Measurements from ENCODE around the gene RAP1A. TPM values are rescaled to one million over a fixed set of nuclear protein-coding genes. Genes with fewer than 3 reads are reported as not detected.
"Not testable (repeated sequence)": the region's sequence is repeated elsewhere in the genome, so short reads cannot be mapped to it uniquely, and the experiment has no call there.

Gene RAP1A
- total RNA-seq, 1 experiment from 2014 or later, result 25.4 TPM

- no peak for TF ChIP-seq PRDM15 (CRISPR knock-in tag; IDR thresholded peaks at IDR 0.05)
- TF ChIP-seq FOXJ3 (CRISPR knock-in tag; IDR thresholded peaks at IDR 0.05; ENCODE audit: borderline replicate concordance), result no peak
- TF ChIP-seq ZBTB21 (CRISPR knock-in tag; IDR thresholded peaks at IDR 0.05; ENCODE audit: borderline replicate concordance), result no peak
- TF ChIP-seq HMGA2 (CRISPR knock-in tag; IDR thresholded peaks at IDR 0.05), result no peak
- no peak for TF ChIP-seq FOXK1 (CRISPR knock-in tag; IDR thresholded peaks at IDR 0.05)
- no peak for TF ChIP-seq PRRX2 (CRISPR knock-in tag; IDR thresholded peaks at IDR 0.05)
- no peak for TF ChIP-seq EMX1 (CRISPR knock-in tag; IDR thresholded peaks at IDR 0.05)
- TF ChIP-seq ZNF317 (CRISPR knock-in tag; IDR thresholded peaks at IDR 0.05; ENCODE audit: borderline replicate concordance, low read depth), result no peak
- TF ChIP-seq TP53 (CRISPR knock-in tag; IDR thresholded peaks at IDR 0.05), result no peak
Observed at GRCh38 chr1:111629190-111629954, 9.8 kb downstream of the RAP1A start (continued).

- Mint-ChIP-seq H3K27me3 (ENCODE audit: low read depth) (no peaks in the 10 kb centered on the region), H3K9me3 (no peaks in the 10 kb centered on the region), H3K27ac (no peak overlapping the region), H3K36me3 (no peaks in the 10 kb centered on the region), H3K4me3 (no peak overlapping the region), H3K4me1 (peaks cover 16% of the 10 kb centered on the region)
- ChIA-PET POLR2A (no interaction called here), CTCF (no interaction called here)
- TF ChIP-seq MYBL2 (CRISPR knock-in tag; IDR thresholded peaks at IDR 0.05) (no peak), NR3C1 (CRISPR knock-in tag; conservative IDR thresholded peaks at IDR 0.05; ENCODE audit: low read depth) (no peak), MLX (CRISPR knock-in tag; IDR thresholded peaks at IDR 0.05) (no peak), ZNF219 (CRISPR knock-in tag; IDR thresholded peaks at IDR 0.05; ENCODE audit: borderline replicate concordance) (no peak), SMAD3 (CRISPR knock-in tag; IDR thresholded peaks at IDR 0.05; ENCODE audit: borderline replicate concordance) (no peak)
- ATAC-seq (no peak), DNase-seq (ENCODE audit: low spot score) (no peak)
Observed at GRCh38 chr1:111630567-111630966, 11.0 kb downstream of the RAP1A start.

GRCh38 chr1:111631502-111631901 lies 11.9 kb downstream of the RAP1A start:
- no peak for ATAC-seq
- Mint-ChIP-seq H3K4me3 (no peak overlapping the region), H3K36me3 (no peaks in the 10 kb centered on the region), H3K4me1 (peaks cover 26% of the 10 kb centered on the region), H3K27me3 (ENCODE audit: low read depth) (no peaks in the 10 kb centered on the region), H3K27ac (no peak overlapping the region), H3K9me3 (no peaks in the 10 kb centered on the region)
- CTCF ChIA-PET, result no interaction called here
- DNase-seq (ENCODE audit: low spot score), result no peak
- POLR2A ChIA-PET, result no interaction called here
- no peak for TF ChIP-seq OVOL2 (CRISPR knock-in tag; IDR thresholded peaks at IDR 0.05; ENCODE audit: borderline replicate concordance)
- TF ChIP-seq NR2C2 (CRISPR knock-in tag; IDR thresholded peaks at IDR 0.05), result no peak
- TF ChIP-seq ESRRA (CRISPR knock-in tag; IDR thresholded peaks at IDR 0.05; ENCODE audit: borderline replicate concordance), result no peak
- no peak for TF ChIP-seq NFATC4 (CRISPR knock-in tag; IDR thresholded peaks at IDR 0.05)
- TF ChIP-seq TEAD4 (CRISPR knock-in tag; IDR thresholded peaks at IDR 0.05), result no peak
- no peak for TF ChIP-seq MXD4 (CRISPR knock-in tag; IDR thresholded peaks at IDR 0.05; ENCODE audit: borderline replicate concordance)
- no peak for TF ChIP-seq IRF2 (CRISPR knock-in tag; IDR thresholded peaks at IDR 0.05; ENCODE audit: borderline replicate concordance, low read depth)

GRCh38 chr1:111632771-111633170 lies 13.2 kb downstream of the RAP1A start:
- H3K4me3 Mint-ChIP-seq; POLR2A ChIA-PET; H3K36me3 Mint-ChIP-seq; DNase-seq (ENCODE audit: low spot score); H3K27me3 Mint-ChIP-seq (ENCODE audit: low read depth); ATAC-seq; H3K9me3 Mint-ChIP-seq; H3K27ac Mint-ChIP-seq: not testable (repeated sequence)
- CTCF ChIA-PET, result interaction anchor here (1.1 kb wide), 1 partner anchor 125 kb away, joined by 3 read pairs; no protein-coding TSS in a partner anchor
- H3K4me1 Mint-ChIP-seq, result peaks cover 28% of the 10 kb centered on the region
